H9 (cell line): ENCODE data around the gene CALHM1. TPM values are rescaled to one million over a fixed set of nuclear protein-coding genes. Genes with fewer than 3 reads are reported as not detected.
A peak's percentile ranks its signal among the peaks of the same experiment; 100 is the strongest.
"Not testable (repeated sequence)": the region's sequence is repeated elsewhere in the genome, so short reads cannot be mapped to it uniquely, and the experiment has no call there.

Experiments used
- DNase-seq: peaks from one replicate; pipeline ENCODE4 v3.0.0-alpha.2; 2017
- H2AFZ ChIP-seq: one replicate; pipeline ENCODE4 v1.6.1; 2013; ENCODE audit warnings: mild to moderate bottlenecking, low read length, control low read depth, moderate library complexity
- H2AK5ac ChIP-seq: 2 replicates; pipeline ENCODE4 v1.6.1; 2013; ENCODE audit warnings: low read length, control low read depth, mixed read lengths; ENCODE audit not compliant: insufficient read length
- H2BK120ac ChIP-seq: one replicate; pipeline ENCODE4 v1.6.1; 2013; ENCODE audit warnings: low read depth, mild to moderate bottlenecking, low read length, control low read depth, inconsistent platforms; ENCODE audit not compliant: poor library complexity, severe bottlenecking
- H2BK12ac ChIP-seq: 2 replicates; pipeline ENCODE4 v1.6.1; 2013; ENCODE audit warnings: low read length, control low read depth, mixed read lengths, low read depth; ENCODE audit not compliant: insufficient read length
- H2BK15ac ChIP-seq: 2 replicates; pipeline ENCODE4 v1.6.1; 2013; ENCODE audit warnings: low read depth, low read length, control low read depth
- H2BK20ac ChIP-seq: one replicate; pipeline ENCODE4 v1.6.1; 2013; ENCODE audit warnings: low read depth, mild to moderate bottlenecking, low read length, control low read depth, inconsistent platforms; ENCODE audit not compliant: poor library complexity, severe bottlenecking
- H2BK5ac ChIP-seq: 2 replicates; pipeline ENCODE4 v1.6.1; 2013; ENCODE audit warnings: low read length, control low read depth, mixed read lengths; ENCODE audit not compliant: insufficient read length
- H3K14ac ChIP-seq: 2 replicates; pipeline ENCODE4 v1.6.1; 2013; ENCODE audit warnings: low read length, control low read depth; ENCODE audit not compliant: insufficient read depth
- H3K18ac ChIP-seq: 2 replicates; pipeline ENCODE4 v1.6.1; 2013; ENCODE audit warnings: low read depth, mild to moderate bottlenecking, mixed read lengths, low read length, control low read depth; ENCODE audit not compliant: insufficient read length
- H3K23ac ChIP-seq: 2 replicates; pipeline ENCODE4 v1.6.1; 2013; ENCODE audit warnings: low read length, control low read depth, mixed read lengths, low read depth; ENCODE audit not compliant: insufficient read length
- H3K23me2 ChIP-seq: 2 replicates; pipeline ENCODE4 v1.6.1; 2013; ENCODE audit warnings: low read depth, mild to moderate bottlenecking, mixed read lengths, low read length, control low read depth; ENCODE audit not compliant: insufficient read length, poor library complexity, severe bottlenecking
- H3K27ac ChIP-seq: 2 replicates; pipeline ENCODE4 v1.5.1; 2013; ENCODE audit warnings: low read length, control low read depth, mixed read lengths, low read depth; ENCODE audit not compliant: insufficient read length
- H3K27me3 ChIP-seq: 2 replicates; pipeline ENCODE4 v1.6.1; 2013; ENCODE audit warnings: low read length, control low read depth, inconsistent platforms; ENCODE audit not compliant: insufficient read depth
- H3K4ac ChIP-seq: 2 replicates; pipeline ENCODE4 v1.6.1; 2013; ENCODE audit warnings: low read depth, mild to moderate bottlenecking, control low read depth, inconsistent platforms, low read length, moderate library complexity
- H3K4me1 ChIP-seq: 2 replicates; pipeline ENCODE4 v1.6.1; 2013; ENCODE audit warnings: low read length, control low read depth, inconsistent platforms; ENCODE audit not compliant: insufficient read depth
- H3K4me2 ChIP-seq: 2 replicates; pipeline ENCODE4 v1.6.1; 2013; ENCODE audit warnings: low read length, control low read depth, mixed read lengths; ENCODE audit not compliant: insufficient read length, insufficient read depth
- H3K56ac ChIP-seq: 2 replicates; pipeline ENCODE4 v1.6.1; 2013; ENCODE audit warnings: low read depth, mild to moderate bottlenecking, mixed read lengths, low read length, control low read depth; ENCODE audit not compliant: insufficient read length
- H3K79me1 ChIP-seq: 2 replicates; pipeline ENCODE4 v1.6.1; 2013; ENCODE audit warnings: low read depth, mild to moderate bottlenecking, moderate library complexity, low read length, control low read depth, inconsistent platforms; ENCODE audit not compliant: insufficient read depth, poor library complexity, severe bottlenecking
- H3K79me2 ChIP-seq: 2 replicates; pipeline ENCODE4 v1.6.1; 2013; ENCODE audit warnings: low read length, control low read depth, inconsistent platforms; ENCODE audit not compliant: insufficient read depth
- H3K9ac ChIP-seq: 2 replicates; pipeline ENCODE4 v1.6.1; 2013; ENCODE audit warnings: low read length, control low read depth, mixed read lengths; ENCODE audit not compliant: insufficient read length; ENCODE audit errors: extremely low read depth
- H3K9me3 ChIP-seq: one replicate; pipeline ENCODE4 v1.6.1; 2013; ENCODE audit warnings: low read depth, low read length, inconsistent platforms; ENCODE audit not compliant: control insufficient read depth
- H3T11ph ChIP-seq: one replicate; pipeline ENCODE4 v1.6.1; 2013; ENCODE audit warnings: mild to moderate bottlenecking, low read length, control low read depth, inconsistent platforms
- H4K20me1 ChIP-seq: one replicate; pipeline ENCODE4 v1.6.1; 2013; ENCODE audit not compliant: control insufficient read depth, insufficient read length, insufficient read depth
- H4K5ac ChIP-seq: 2 replicates; pipeline ENCODE4 v1.6.1; 2013; ENCODE audit warnings: low read depth, mild to moderate bottlenecking, mixed read lengths, low read length, control low read depth; ENCODE audit not compliant: insufficient read length
- H4K8ac ChIP-seq: replicated peaks from 2 replicates; pipeline ENCODE4 v1.6.1; 2013; ENCODE audit warnings: low read length, control low read depth, mixed read lengths, low read depth; ENCODE audit not compliant: insufficient read length
- H4K91ac ChIP-seq: 2 replicates; pipeline ENCODE4 v1.6.1; 2013; ENCODE audit warnings: low read depth, mild to moderate bottlenecking, moderate library complexity, mixed read lengths, low read length, control low read depth; ENCODE audit not compliant: insufficient read length
- H3K27ac Mint-ChIP-seq, 3 experiments: 2 replicates in 2 of 3; 3 replicates in 1 of 3; pipeline ENCODE4 v1.8.0; 2020 to 2021; ENCODE audit warnings: mixed read lengths in 3 of 3, mild to moderate bottlenecking in 1 of 3, moderate library complexity in 1 of 3
- H3K27me3 Mint-ChIP-seq: 2 replicates; pipeline ENCODE4 v1.8.0; 2021; ENCODE audit warnings: low read depth, mild to moderate bottlenecking, moderate library complexity, mixed read lengths
- H3K36me3 Mint-ChIP-seq, 3 experiments: 2 replicates in 2 of 3; 3 replicates in 1 of 3; pipeline ENCODE4 v1.8.0; 2020 to 2021; ENCODE audit warnings: low read depth in 3 of 3, mixed read lengths in 3 of 3; ENCODE audit not compliant: insufficient read depth in 1 of 3
- H3K4me1 Mint-ChIP-seq, 2 experiments: 2 replicates each; pipeline ENCODE4 v1.8.0; 2020; ENCODE audit warnings: mixed read lengths in 2 of 2
- H3K4me3 Mint-ChIP-seq, 2 experiments: 2 replicates in 1 of 2; 3 replicates in 1 of 2; pipeline ENCODE4 v1.8.0; 2020 to 2021; ENCODE audit warnings: mild to moderate bottlenecking in 2 of 2, mixed read lengths in 2 of 2, moderate library complexity in 1 of 2
- H3K9me3 Mint-ChIP-seq, 2 experiments: 2 replicates in 1 of 2; 3 replicates in 1 of 2; pipeline ENCODE4 v1.8.0; 2020; ENCODE audit warnings: mild to moderate bottlenecking in 2 of 2, mixed read lengths in 2 of 2, moderate library complexity in 1 of 2
- CTCF ChIP-seq: fragments of 200-600 bp; sonication (generic); conservative IDR thresholded peaks from 3 replicates; pipeline ENCODE4 v1.8.0; 2021; ENCODE audit warnings: antibody characterized with exemption, mild to moderate bottlenecking
- WGBS: extraction: QIAGEN DNeasy Blood & Tissue Kit; methylation state at CpG from one replicate; pipeline ENCODE4 v1.1.7; 2013; ENCODE audit warnings: missing lambda C conversion rate, low lambda C conversion rate, mixed read lengths; ENCODE audit not compliant: insufficient read length; ENCODE audit errors: extremely low coverage; 5-methylcytosine and 5-hydroxymethylcytosine counted together
- total RNA-seq: library from RNA; stranded (reverse); gene quantifications from 2 replicates; pipeline ENCODE4 v1.2.1, GENCODE V29; 2021

CALHM1 gene
- total RNA-seq, 1 experiment from 2014 or later, result 0.13 TPM

- no peak overlapping the region for H3K27ac ChIP-seq
- no peak overlapping the region for H3K4me3 Mint-ChIP-seq
- H3K4me2 ChIP-seq, result no peak overlapping the region
Observed at GRCh38 chr10:103417601-103418000, 41.1 kb downstream of the CALHM1 start.

GRCh38 chr10:103417148-103417469 lies 41.6 kb downstream of the CALHM1 start:
- not testable (repeated sequence) for H4K20me1 ChIP-seq, H3K79me1 ChIP-seq, H3K9me3 Mint-ChIP-seq, H3K79me2 ChIP-seq, H3K56ac ChIP-seq, H3K9me3 ChIP-seq, H4K8ac ChIP-seq, H2BK12ac ChIP-seq, H3T11ph ChIP-seq, H2BK15ac ChIP-seq, H3K9ac ChIP-seq, H3K4me3 Mint-ChIP-seq, H2AFZ ChIP-seq, DNase-seq, H3K27me3 ChIP-seq, H3K4ac ChIP-seq, H4K5ac ChIP-seq, H3K23me2 ChIP-seq, H3K27ac ChIP-seq, H4K91ac ChIP-seq, H2BK5ac ChIP-seq, H3K23ac ChIP-seq, H3K4me1 ChIP-seq, H3K4me2 ChIP-seq, H3K14ac ChIP-seq, H3K27me3 Mint-ChIP-seq, H3K27ac Mint-ChIP-seq, H2BK120ac ChIP-seq, H3K18ac ChIP-seq, H2AK5ac ChIP-seq, H2BK20ac ChIP-seq, H3K4me1 Mint-ChIP-seq
- no CpG with 5 or more reads among the region's 5 CpGs for WGBS
- H3K36me3 Mint-ChIP-seq, result peaks cover 48 to 95% (median 83%) of the 10 kb centered on the region in 3 experiments

More at GRCh38 chr10:103417601-103418000, 41.1 kb downstream of the CALHM1 start:
- no peak overlapping the region for H4K91ac ChIP-seq
- Mint-ChIP-seq H3K36me3 (peaks cover 53 to 95% (median 88%) of the 10 kb centered on the region in 3 experiments), H3K4me1 (no peaks in the 10 kb centered on the region), H3K9me3 (no peaks in the 10 kb centered on the region), H3K27ac (peak overlapping the region in 1 of 3 experiments; percentile 73; a peak in 2 of 7 replicates), H3K27me3 (no peaks in the 10 kb centered on the region)
- WGBS, result no CpG with 5 or more reads among the region's 5 CpGs
- H3K56ac ChIP-seq, result no peak overlapping the region
- H3K79me1 ChIP-seq, result no peaks in the 10 kb centered on the region
- H3K9me3 ChIP-seq, result no peaks in the 10 kb centered on the region
- no peaks in the 10 kb centered on the region for H3K79me2 ChIP-seq
- H2BK5ac ChIP-seq, result no peak overlapping the region
- H2AFZ ChIP-seq, result no peak overlapping the region
- H2BK15ac ChIP-seq, result no peak overlapping the region
- no peaks in the 10 kb centered on the region for H3K4me1 ChIP-seq
- H2BK12ac ChIP-seq, result no peak overlapping the region
- no peak overlapping the region for H3T11ph ChIP-seq
- H3K18ac ChIP-seq, result no peak overlapping the region
- no peak overlapping the region for H3K14ac ChIP-seq
- H3K23me2 ChIP-seq, result no peaks in the 10 kb centered on the region
- no peak overlapping the region for H4K8ac ChIP-seq
- H3K4ac ChIP-seq, result no peak overlapping the region
- H3K27me3 ChIP-seq, result no peaks in the 10 kb centered on the region
- H2BK120ac ChIP-seq, result no peak overlapping the region
- no peak for TF ChIP-seq CTCF
- no peak overlapping the region for H3K23ac ChIP-seq
- H3K9ac ChIP-seq, result no peak overlapping the region
- no peak overlapping the region for H2BK20ac ChIP-seq
- no peak overlapping the region for H4K5ac ChIP-seq
- H2AK5ac ChIP-seq, result no peak overlapping the region
- no peak for DNase-seq
- H4K20me1 ChIP-seq, result no peaks in the 10 kb centered on the region
